GM12878 (cell line): ENCODE results near the gene SORCS1.

ENCODE experiments used
- CTCF ChIP-seq, 3 experiments: IDR thresholded peaks in 2 of 3; conservative IDR thresholded peaks in 1 of 3; 2 replicates each; pipeline ENCODE4 v1.5.1; 2011; ENCODE audit warnings: low read depth in 3 of 3, low read length in 3 of 3, mild to moderate bottlenecking in 3 of 3, control low read depth in 2 of 3, moderate library complexity in 2 of 3, inconsistent platforms in 1 of 3, mixed read lengths in 1 of 3; ENCODE audit not compliant: control insufficient read depth in 2 of 3, insufficient read depth in 1 of 3; ENCODE audit errors: extremely low read depth in 1 of 3
- EZH2 ChIP-seq: IDR thresholded peaks from 2 replicates; pipeline ENCODE4 v1.6.1; 2012; ENCODE audit warnings: low read depth, mild to moderate bottlenecking, control low read depth, inconsistent platforms, low read length, borderline replicate concordance; ENCODE audit not compliant: control insufficient read depth
- NBN ChIP-seq: fragments of 450-650 bp; IDR thresholded peaks from 2 replicates; pipeline ENCODE4 v1.6.1; 2016
- ZNF217 ChIP-seq: fragments of 450-650 bp; IDR thresholded peaks from 2 replicates; pipeline ENCODE4 v1.6.1; 2017; ENCODE audit warnings: antibody characterized with exemption, mild to moderate bottlenecking
- ZNF274 ChIP-seq: IDR thresholded peaks from one replicate; pipeline ENCODE4 v1.8.0; 2011; ENCODE audit not compliant: insufficient read length, insufficient read depth

- no peak for TF ChIP-seq ZNF217
- no peak for TF ChIP-seq CTCF (IDR thresholded peaks at IDR 0.05 in 2 of 3, conservative IDR thresholded peaks at IDR 0.05 in 1 of 3; ENCODE audit: control insufficient read depth in 2 of 3, extremely low read depth in 1 of 3, insufficient read depth in 1 of 3, low read depth in 3 of 3, low read length in 3 of 3)
- no peak for TF ChIP-seq NBN
- TF ChIP-seq EZH2, result no peak
- no peak for TF ChIP-seq ZNF274
These were observed 393.4 kb downstream of the SORCS1 start for GRCh38 chr10:106771154-106771553.
